Measurements from ENCODE around the gene NRAS. TPM values are rescaled to one million over a fixed set of nuclear protein-coding genes. Genes with fewer than 3 reads are reported as not detected.

NRAS gene
- total RNA-seq, 1 donor, result 80.1 TPM

- peak; percentile 43 for TF ChIP-seq CTCF (IDR thresholded peaks at IDR 0.05; ENCODE audit: insufficient read depth, low read length)
- no peak overlapping the region for H3K4me3 ChIP-seq (ENCODE audit: low read depth, low read length)
- peak; percentile 44 for DNase-seq (ENCODE audit: low read depth)
These were observed 45.3 kb downstream of the NRAS start for GRCh38 chr1:114671011-114671938.

GRCh38 chr1:114670083-114671010, 46.2 kb downstream of the NRAS start:
- DNase-seq (ENCODE audit: low read depth), result peak; percentile 81
- H3K4me3 ChIP-seq (ENCODE audit: low read depth, low read length), result peak overlapping the region; percentile 74
- peak; percentile 23 for TF ChIP-seq CTCF (IDR thresholded peaks at IDR 0.05; ENCODE audit: insufficient read depth, low read length)

GRCh38 chr1:114669562-114670082, 46.9 kb downstream of the NRAS start, which contains the start of gene DENND2C:
Gene DENND2C, minus strand, starts transcription at chr1:114670049. Its CDS starts 44,065 bp downstream, at chr1:114625984.
- TF ChIP-seq CTCF (IDR thresholded peaks at IDR 0.05; ENCODE audit: insufficient read depth, low read length), result no peak
- peak within 1 kb of the TSS; percentile 74 for H3K4me3 ChIP-seq (ENCODE audit: low read depth, low read length)
- no peak for DNase-seq (ENCODE audit: low read depth)

GRCh38 chr1:114668784-114669561, 47.6 kb downstream of the NRAS start:
- peak; percentile 58 for DNase-seq (ENCODE audit: low read depth)
- H3K4me3 ChIP-seq (ENCODE audit: low read depth, low read length), result peak overlapping the region; percentile 74
- no peak for TF ChIP-seq CTCF (IDR thresholded peaks at IDR 0.05; ENCODE audit: insufficient read depth, low read length)

- no peak for DNase-seq (ENCODE audit: low read depth)
These were observed 48.2 kb downstream of the NRAS start for GRCh38 chr1:114668373-114668772.

More at GRCh38 chr1:114668373-114668772, 48.2 kb downstream of the NRAS start:
- TF ChIP-seq CTCF (IDR thresholded peaks at IDR 0.05; ENCODE audit: insufficient read depth, low read length), result no peak
- no peak overlapping the region for H3K4me3 ChIP-seq (ENCODE audit: low read depth, low read length)

Measured in fibroblast of the aortic adventitia (primary cell).